ENCODE results near the gene CD44.

The CD44 gene

DNA sequence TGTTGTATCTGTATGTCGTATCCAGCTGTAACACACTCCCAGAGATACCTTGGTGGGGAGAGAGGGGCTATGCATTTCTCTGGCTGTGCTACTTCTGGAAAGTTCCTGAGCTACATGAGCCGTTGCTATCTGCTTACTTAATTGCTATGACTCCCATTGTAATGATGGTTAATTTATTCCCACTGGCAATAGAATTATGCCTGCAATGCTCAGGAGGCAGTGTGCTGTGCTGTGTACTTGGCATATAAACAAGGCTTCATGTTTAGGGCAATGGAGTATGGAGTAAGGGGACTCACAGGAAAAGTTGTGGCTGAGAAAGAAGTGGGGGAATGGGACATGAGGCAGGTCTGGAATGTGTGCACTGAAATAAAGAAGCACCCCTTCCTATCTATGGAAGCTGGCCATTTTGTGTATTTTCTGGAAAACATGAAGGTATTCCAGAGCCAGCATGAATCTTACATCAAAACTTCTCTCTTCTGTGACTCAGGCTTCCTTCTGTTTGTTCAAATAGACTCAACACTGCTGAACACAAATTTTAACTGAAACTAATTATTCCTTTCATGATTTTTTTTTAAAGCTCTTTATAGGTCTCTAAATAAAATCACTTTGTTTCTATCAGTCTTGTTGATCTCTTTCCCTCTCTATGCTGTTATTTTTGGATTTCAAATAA lies 40.6 kb downstream of the CD44 start:
- DNase-seq, result no peak

DNA sequence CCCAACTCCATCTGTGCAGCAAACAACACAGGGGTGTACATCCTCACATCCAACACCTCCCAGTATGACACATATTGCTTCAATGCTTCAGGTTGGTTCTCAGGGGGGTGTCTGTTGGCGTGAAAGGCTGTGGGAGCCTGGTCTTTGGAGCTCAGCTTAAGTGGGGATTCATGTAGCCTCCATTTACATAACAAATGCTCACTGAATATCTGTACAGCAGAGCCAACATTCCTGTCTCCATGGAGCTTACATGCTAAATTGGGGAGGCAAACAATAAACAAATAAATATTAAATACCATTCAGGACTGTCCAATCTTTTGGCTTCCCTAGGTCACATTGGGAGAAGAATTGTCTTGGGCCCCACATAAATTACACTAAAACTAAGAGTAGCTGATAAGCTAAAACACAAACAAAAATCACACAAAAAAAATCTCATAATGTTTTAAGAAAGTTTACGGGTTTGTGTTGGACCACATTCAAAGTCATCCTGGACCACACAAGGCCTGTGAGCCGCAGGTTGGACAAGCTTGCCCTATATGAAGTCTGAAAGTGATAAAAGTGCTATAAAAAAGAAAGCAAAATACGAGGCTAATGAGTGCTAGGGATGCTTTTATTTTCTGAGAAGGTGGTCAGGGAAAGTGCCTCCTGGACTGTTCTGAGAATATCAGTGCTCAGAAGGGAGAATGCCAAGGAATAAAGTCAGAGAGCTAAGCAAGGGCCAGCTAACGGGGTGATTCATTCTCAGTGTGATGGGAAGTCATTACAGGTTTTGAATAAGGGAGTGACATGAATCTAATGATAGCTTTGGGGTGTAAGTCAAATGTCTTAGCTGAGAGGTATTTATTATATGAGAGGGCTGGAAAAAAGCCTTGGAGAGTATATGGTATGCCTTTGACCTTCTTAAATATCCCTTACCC lies 41.6 kb downstream of the CD44 start:
- DNase-seq, result no peak

DNA sequence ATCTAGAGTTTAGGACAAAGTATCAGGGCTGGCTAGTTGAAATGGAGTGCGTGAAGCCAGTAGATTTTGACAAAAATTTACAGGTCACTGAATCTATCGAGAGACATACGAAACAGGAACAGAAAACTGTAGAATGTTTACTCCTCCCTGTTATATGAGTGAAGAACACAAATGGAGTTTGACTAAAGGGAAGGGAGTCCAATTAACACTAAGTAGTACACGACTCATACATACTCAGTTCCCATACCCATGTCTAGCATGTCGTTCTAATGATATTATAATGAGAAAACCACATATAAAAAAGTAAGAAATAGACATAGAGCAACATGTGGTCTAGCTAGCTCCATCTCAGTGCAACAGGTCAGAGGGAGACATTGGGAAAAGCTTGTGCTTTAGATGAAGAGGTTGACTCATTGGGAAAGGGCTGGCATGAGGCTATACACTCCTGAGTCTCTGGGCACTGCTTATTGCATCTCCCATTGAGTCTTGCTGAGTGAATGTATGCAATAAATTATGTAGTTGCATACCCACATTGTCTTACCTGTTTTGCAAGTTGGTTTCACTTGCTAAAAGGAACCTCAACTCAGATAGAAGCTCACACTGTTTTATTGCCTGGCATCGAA lies 43.5 kb downstream of the CD44 start:
- no peak for DNase-seq

DNA sequence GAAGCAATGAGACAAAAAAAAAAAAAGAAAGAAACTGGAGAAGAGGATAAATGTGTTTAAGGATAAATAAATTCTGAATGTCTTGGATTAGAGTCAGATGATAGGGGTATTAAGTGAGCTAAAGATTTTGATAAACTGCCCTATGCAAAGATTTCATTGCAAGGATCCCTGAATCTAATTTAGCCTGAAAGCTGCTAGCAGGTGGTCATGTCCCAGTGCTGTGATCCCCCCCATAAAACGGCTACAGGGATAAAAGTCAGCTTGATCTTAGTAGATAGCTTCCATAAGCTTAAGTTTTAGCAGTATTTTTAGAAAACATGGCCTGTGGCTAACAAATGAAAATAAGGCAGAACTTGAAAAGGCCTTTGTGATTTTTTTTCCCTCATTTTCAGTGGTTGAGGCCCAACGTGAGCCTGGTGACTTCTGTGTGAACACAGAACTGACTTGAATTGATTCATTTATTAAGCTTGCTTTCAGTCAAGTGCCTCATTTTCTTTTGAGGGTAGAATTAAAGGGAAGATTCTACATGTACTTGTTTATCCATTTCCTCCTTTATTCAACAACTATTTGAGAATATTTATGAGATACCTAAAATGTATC lies 44.5 kb downstream of the CD44 start:
- DNase-seq, result no peak

DNA sequence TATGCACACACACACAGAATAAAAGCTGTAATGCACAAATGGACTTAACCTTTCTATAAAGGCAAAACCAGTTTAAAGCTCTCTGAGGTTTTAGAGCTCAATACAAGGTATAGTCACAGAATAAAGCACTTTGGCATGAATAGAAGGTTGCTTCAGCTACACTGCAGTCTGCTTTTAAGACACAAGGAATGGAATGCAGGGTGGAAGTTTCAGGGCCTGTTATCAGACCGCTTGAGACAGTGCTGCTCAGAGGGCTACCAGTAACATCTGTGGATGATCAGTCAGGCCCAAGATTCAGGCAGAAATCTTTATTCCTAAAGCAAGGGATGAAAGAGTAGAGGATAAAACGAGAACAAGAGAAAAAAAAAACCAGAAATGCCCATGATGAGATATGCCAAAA lies 46.7 kb downstream of the CD44 start:
- DNase-seq, result no peak

DNA sequence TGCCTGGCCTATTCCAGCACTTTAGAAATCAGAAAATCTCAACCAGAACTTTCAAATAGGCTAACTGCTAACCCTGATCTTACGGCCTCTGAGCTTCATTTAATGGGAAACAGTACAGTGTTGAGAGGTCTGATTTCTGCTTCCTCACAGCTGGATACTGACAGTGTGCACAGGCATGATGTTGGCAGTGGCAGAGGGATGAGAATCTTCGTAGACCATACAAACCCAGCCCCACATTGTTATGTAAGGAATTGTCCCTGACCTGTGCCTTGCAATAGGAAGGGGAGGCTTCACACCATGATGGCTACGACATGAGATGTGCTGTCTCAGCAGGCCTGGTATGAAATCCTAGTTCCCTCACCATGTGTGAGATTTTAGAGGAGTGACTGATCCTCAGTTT lies 49.0 kb downstream of the CD44 start:
- no peak for DNase-seq

DNA sequence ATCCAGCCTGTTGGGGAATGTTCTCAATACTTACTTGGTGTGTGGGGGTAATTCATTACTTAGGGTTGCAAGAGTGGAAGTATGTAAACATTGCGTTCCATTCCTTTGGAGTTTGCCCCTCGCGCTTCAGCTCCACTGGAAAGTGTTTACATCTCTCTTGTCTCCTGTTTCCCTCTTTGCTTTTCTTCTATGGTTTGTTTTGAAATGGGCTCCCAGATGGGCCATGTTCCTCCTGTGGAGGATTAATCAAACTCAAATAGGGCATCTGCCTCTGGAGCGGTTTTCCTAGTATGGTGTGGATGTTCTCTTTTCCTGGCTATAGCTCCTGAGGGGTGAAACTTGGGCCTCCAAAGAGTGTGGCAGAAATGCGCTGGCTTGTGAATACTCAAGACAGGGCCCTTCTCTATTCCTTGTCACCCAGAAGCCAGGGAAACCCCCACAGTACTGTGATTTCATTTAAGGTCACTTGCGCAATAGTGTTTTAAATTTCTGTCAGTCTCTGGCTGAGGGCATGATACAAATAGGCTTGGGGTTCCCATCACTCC lies 51.9 kb downstream of the CD44 start:
- no peak for DNase-seq

DNA sequence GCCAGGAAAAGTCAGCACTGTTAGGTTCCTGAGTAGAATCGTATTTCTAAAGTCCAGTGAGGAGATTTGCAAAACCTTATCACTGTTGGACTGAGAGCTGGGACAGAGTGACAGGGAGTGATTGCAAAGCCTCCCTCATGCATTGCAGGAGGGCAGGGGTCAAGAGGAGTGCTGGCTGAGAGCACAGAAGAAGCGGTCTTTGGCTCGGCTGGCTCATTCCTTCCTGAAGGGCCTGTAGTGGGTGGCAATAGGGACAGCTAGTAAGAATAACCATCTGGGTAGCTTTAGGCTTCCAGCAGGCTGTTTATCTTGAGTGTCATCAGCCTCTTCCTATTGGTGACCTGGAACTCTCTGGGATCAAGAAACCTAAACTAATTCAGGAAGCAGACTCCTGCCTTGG lies 53.4 kb downstream of the CD44 start:
- DNase-seq, result no peak

DNA sequence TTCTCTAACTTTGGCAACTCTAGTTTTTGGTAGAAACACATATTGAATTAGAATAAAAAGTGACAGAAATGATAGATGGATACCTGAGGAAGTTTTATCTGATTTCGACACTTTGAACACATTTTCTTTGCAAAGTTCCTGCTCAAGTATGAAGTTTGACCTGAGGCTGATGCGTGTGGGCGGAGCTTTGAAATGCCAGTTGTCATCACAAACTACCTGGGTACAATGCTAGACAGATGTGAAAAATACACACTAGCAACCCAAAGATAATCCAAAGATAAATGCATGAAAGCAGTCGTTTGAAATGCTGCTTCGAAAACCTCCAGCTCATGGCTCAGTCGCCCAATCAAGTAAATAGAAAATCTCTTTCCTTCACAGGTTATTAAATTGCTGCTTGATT lies 54.8 kb downstream of the CD44 start:
- no peak for DNase-seq

DNA sequence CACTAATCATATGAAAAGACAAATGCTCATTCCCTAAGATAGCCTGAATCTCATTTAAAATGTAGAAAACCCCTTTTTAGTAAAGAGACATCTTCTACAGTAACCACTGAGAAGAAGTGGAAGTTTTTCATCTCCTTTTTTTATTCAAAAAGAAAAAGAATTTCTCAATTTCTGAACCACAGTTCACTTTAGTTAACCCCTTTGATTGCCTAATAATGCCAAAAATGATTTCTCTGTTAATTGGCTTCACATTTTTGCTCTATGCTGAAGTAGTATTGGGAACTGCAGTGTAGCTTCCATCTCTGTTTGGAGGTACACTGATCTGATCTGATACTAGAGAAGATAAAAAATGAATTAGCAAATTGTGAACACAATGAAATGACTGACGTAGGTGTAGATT lies 58.3 kb downstream of the CD44 start:
- DNase-seq, result no peak

DNA sequence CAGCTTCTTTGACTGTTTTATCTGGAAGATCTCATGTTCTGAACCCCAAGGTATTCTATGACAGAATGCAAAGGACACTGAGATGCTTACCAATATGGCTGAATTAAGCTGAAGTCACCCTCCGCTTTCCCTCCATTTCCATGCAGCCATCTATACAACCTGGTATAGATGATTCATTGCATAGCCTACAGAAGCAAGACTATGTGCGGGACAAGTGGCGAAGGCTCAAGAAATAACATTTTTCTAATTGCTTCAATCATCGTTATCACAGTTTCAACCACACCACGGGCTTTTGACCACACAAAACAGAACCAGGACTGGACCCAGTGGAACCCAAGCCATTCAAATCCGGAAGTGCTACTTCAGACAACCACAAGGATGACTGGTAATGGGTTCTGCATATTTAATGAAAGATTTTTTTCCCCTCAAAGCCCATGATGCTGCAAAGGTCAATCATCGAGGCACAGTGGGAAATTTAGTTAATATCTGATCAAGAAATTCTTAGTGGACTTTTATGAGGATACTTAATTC lies 61.9 kb downstream of the CD44 start:
- DNase-seq, result no peak

DNA sequence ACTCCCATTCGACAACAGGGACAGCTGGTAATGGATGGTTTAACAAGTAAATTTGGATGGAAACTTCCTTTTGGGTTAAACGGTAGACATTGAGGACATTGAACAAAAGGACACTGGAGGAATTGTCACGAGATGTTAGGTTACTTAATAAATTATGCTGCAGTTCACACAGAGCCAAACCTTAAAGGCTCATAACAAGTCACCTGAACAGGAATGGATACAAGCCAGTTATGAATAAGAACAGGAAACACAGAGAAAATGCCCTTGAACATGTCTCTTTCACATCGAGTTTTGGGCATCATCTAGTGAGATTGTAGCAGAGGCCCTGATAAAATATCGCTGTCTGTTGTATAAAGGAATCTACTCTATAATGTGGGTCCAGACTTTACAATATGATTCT lies 65.6 kb downstream of the CD44 start:
- no peak for DNase-seq

DNA sequence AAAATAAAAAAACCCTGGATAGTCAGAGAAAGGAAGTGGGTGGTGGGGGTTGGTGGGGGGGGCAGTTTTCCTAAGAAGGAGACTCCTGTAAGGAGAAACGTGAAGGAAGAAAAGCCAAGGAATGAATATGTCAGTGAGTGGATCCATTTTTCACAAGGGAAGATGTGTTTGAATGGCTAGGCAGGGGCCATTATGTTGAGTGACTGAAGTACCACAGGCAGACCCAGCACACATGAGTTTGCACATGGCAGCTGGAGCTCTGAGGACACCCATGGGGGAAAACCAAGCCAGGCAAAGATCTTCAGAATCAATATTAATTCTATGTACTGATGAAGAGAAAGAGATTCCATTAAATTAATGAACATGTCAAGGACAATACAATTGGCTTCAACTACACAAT lies 67.6 kb downstream of the CD44 start:
- DNase-seq, result no peak

DNA sequence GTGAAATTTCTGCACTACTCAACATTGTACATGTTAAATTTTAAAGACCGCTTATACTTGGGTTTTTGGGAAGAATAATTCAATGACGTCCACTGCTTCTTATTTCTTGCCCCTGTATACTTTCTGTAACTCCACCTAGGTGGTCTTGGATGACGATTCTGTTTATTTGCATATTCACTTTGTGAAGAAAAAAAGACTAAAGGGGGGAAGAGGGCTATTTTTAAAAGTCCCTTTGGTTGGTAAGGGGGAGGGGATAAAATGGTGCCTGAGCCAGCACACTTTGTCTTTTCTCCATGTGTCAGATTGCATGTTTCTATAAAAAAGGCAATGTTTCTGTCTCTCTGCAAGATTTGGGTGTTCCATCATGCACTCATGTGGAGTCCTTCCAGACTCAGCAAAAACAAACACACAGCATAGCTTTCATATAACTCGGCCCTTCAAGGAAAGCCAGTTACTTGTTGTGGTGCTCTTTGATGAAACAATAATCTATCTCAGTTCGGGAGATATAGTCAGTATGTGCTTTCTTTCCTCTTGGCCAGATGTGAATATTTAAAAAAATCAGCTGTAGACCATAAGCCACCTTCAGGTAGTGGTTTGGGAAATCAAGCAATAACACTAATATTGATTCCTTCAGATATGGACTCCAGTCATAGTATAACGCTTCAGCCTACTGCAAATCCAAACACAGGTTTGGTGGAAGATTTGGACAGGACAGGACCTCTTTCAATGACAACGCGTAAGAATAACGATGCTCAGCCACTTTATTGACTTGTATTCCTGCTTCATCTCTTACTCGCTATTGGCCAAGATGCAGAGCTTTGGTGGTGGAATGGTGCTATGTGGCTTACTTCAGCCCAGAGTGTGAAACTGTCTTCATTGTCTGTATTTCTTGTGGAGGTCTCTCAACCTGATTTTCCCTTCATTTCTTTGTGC lies 68.8 kb downstream of the CD44 start:
- no peak for DNase-seq

DNA sequence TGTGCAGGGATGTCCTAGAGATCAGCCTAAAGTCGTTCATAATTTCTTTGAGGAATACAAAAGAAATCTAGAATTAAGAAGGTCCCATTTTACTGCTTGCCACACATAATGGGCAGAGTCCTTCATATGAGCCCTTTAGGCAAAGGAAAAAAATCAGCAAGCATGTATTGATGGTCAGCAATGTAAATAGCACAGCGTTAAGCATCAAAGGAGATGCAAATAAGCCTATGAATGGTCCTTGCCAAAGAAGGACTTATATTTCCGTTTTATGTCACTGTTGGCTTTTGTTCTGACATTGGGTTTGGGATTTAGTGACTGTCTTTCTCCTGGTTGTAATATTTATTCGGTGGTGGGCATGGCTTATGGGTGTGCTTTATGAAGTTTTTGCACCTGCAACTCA lies 69.8 kb downstream of the CD44 start:
- no peak for DNase-seq

DNA sequence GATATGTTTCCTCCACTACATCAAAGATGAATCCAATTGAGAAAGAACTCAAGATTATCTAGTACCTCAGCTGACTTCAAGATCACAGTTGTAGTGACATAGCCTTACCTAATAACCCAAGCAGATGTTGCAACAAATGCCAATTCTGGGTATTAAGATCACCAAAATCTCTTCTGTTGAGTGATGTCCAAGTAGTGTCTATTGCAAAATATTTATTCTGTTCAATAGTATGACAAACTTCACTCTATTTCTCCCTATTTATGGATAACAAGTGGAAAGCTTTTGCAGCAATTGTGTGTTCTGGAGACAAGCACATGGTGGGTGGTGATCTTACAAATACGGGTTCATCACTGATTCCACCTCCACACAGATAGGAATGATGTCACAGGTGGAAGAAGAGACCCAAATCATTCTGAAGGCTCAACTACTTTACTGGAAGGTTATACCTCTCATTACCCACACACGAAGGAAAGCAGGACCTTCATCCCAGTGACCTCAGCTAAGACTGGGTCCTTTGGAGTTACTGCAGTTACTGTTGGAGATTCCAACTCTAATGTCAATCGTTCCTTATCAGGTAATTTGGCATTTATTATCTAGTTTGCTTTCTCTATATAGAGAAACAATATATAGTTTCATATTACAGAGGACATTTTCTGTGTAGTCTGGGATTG lies 72.0 kb downstream of the CD44 start:
- DNase-seq, result no peak

DNA sequence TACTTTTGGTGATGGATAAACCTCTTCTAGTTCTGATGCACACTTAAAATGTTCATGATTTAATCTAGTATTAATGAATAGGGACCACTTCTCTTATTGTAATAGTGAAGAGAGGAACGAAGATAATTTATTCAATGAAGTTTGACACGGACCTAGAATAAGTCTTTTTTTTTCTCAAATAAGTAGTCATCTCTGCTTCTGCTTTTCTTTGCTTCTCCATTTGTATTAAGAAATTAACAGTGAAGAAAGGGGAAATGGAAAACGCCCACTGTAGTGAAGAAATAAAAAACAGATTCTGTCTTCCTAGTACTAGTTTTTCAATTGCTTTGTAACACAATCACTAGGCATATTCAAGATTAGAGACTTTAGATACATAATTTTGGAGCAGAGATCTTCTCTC lies 73.0 kb downstream of the CD44 start:
- no peak for DNase-seq

DNA sequence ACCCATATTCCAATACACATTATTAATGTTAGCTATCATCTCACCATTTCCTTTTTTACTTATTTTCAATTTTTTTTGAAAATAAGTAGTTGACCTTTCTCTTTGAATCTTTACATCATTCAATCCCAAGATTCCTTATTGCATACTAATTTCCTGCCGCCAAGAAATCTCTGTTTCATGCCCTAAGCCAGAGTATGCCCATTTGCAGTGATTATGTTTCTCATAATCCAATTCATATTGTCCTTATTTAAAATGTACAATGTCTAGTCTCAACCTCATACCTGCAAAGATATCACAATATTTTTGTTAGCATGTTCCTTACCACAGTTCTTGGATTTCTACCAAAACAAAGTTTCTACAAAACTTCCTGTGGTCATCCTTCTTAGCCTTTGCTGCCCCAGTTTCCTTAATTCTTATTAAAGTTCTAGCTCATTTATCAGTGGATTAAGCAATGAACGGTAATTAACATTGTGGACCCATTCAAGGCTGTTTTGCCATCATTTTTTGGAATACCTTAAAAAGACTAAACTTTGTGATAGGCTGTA lies 75.3 kb downstream of the CD44 start:
- no peak for DNase-seq

DNA sequence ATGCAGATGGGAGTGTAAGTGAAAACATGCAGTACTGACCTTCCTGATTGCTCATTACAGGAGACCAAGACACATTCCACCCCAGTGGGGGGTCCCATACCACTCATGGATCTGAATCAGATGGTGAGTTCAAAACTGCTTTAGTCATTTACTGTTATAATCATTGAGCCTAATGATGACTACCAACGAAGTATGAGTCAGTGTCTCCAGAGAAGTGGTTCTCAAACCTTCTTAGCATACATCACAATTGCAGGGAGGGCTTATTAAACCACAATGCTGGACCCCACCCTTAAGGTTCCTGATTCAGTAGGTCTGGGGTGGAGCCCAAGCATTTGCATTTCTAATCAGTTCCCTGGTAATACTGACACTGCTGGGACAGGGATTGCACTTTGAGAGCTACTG lies 75.8 kb downstream of the CD44 start:
- DNase-seq, result no peak

DNA sequence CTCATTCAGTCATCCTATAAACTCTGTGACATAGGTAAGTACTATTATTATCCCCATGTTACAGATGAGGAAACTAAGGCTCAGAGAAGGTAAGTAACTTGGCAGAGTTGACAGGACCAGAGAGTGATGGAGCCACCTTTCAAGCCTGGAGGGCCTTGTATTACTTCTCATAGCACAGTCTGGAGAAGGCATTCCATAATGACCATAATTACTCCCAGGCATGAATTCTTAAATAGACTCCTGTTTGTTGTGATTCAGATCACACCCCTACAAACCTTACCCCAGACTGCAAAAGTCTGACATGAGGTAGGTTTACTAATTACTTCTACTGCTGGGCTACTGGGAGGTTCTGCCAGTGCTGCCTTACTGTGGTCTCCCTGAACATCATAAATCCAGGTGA lies 77.0 kb downstream of the CD44 start:
- DNase-seq, result no peak
